WTC11 (cell line): ENCODE measurements around the gene ELMO3. TPM values are rescaled to one million over a fixed set of nuclear protein-coding genes. Genes with fewer than 3 reads are reported as not detected.

Source experiments
- ATAC-seq: fragments of 200-7000 bp; cut with Tn5 transposase; 2 replicates; pipeline ENCODE4 v1.10.0; 2021; ENCODE audit warnings: mild to moderate bottlenecking, moderate library complexity
- CTCF ChIA-PET: fragments of 300-600 bp; sonication (Branson Sonifier 250); formaldehyde crosslinking; loops from one replicate; lab custom pipeline; 2021; ENCODE audit warnings: antibody characterized with exemption; lab: Charles Lee
- POLR2A ChIA-PET: fragments of 350-600 bp; sonication (Branson Sonifier 250); formaldehyde crosslinking; loops from one replicate; lab custom pipeline; 2021; ENCODE audit warnings: antibody characterized with exemption; lab: Charles Lee
- DNase-seq: peaks from one replicate; pipeline ENCODE4 v3.0.0; 2021; ENCODE audit warnings: low spot score
- H3K27ac Mint-ChIP-seq: 2 replicates; pipeline ENCODE4 v1.8.0; 2021; ENCODE audit warnings: mixed read lengths
- H3K27me3 Mint-ChIP-seq: 2 replicates; pipeline ENCODE4 v1.8.0; 2021; ENCODE audit warnings: low read depth, mild to moderate bottlenecking, moderate library complexity, mixed read lengths
- H3K36me3 Mint-ChIP-seq: 2 replicates; pipeline ENCODE4 v1.8.0; 2021; ENCODE audit warnings: mixed read lengths
- H3K4me1 Mint-ChIP-seq: 2 replicates; pipeline ENCODE4 v1.8.0; 2022; ENCODE audit warnings: mixed read lengths
- H3K4me3 Mint-ChIP-seq: 2 replicates; pipeline ENCODE4 v1.8.0; 2021; ENCODE audit warnings: mild to moderate bottlenecking, moderate library complexity, mixed read lengths
- H3K9me3 Mint-ChIP-seq: 2 replicates; pipeline ENCODE4 v1.8.0; 2021; ENCODE audit warnings: mixed read lengths
- ARID4B ChIP-seq: sonication (generic); formaldehyde crosslinking; IDR thresholded peaks from 2 replicates; pipeline ENCODE4 v1.8.0; 2023; ENCODE audit warnings: missing genetic modification reagents, mild to moderate bottlenecking, borderline replicate concordance
- CBFB ChIP-seq: sonication (generic); formaldehyde crosslinking; IDR thresholded peaks from 2 replicates; pipeline ENCODE4 v1.8.1; 2022; ENCODE audit warnings: mild to moderate bottlenecking, low read depth, missing genetic modification reagents
- IRF1 ChIP-seq: sonication (generic); formaldehyde crosslinking; IDR thresholded peaks from 2 replicates; pipeline ENCODE4 v1.8.0; 2023; ENCODE audit warnings: missing genetic modification reagents
- IRF2 ChIP-seq: sonication (generic); formaldehyde crosslinking; IDR thresholded peaks from 2 replicates; pipeline ENCODE4 v1.8.0; 2022; ENCODE audit warnings: low read depth, missing genetic modification reagents, borderline replicate concordance
- MXD4 ChIP-seq: fragments of 250-450 bp; sonication (Bioruptor Pico); IDR thresholded peaks from 2 replicates; pipeline ENCODE4 v1.8.0; 2021; ENCODE audit warnings: mild to moderate bottlenecking, moderate library complexity, borderline replicate concordance
- OVOL2 ChIP-seq: fragments of 250-450 bp; sonication (Bioruptor Pico); IDR thresholded peaks from 2 replicates; pipeline ENCODE4 v1.9.0; 2021; ENCODE audit warnings: mild to moderate bottlenecking, borderline replicate concordance
- PRDM15 ChIP-seq: sonication (generic); formaldehyde crosslinking; IDR thresholded peaks from 2 replicates; pipeline ENCODE4 v1.8.0; 2022; ENCODE audit warnings: missing genetic modification reagents
- TCF7 ChIP-seq: sonication (generic); formaldehyde crosslinking; IDR thresholded peaks from 2 replicates; pipeline ENCODE4 v1.8.0; 2022; ENCODE audit warnings: mild to moderate bottlenecking, low read depth, missing genetic modification reagents, moderate library complexity
- ZMAT4 ChIP-seq: fragments of 250-450 bp; sonication (Bioruptor Pico); IDR thresholded peaks from 2 replicates; pipeline ENCODE4 v1.9.0; 2021; ENCODE audit warnings: mild to moderate bottlenecking
- ZNF219 ChIP-seq: sonication (generic); formaldehyde crosslinking; IDR thresholded peaks from 2 replicates; pipeline ENCODE4 v1.8.0; 2023; ENCODE audit warnings: missing genetic modification reagents, mild to moderate bottlenecking, borderline replicate concordance
- ZNF232 ChIP-seq: sonication (generic); formaldehyde crosslinking; IDR thresholded peaks from 2 replicates; pipeline ENCODE4 v1.8.0; 2022; ENCODE audit warnings: mild to moderate bottlenecking, missing genetic modification reagents
- ZNF396 ChIP-seq: fragments of 250-450 bp; sonication (Bioruptor Pico); IDR thresholded peaks from 2 replicates; pipeline ENCODE4 v1.8.0; 2021; ENCODE audit warnings: mild to moderate bottlenecking, moderate library complexity, borderline replicate concordance
- ZNF423 ChIP-seq: fragments of 250-450 bp; sonication (Bioruptor Pico); IDR thresholded peaks from 2 replicates; pipeline ENCODE4 v2.1.2; 2022; ENCODE audit warnings: mild to moderate bottlenecking, moderate library complexity
- ZNF425 ChIP-seq: fragments of 250-450 bp; sonication (Bioruptor Pico); conservative IDR thresholded peaks from 2 replicates; pipeline ENCODE4 v1.9.0; 2021; ENCODE audit warnings: mild to moderate bottlenecking
- ZNF671 ChIP-seq: fragments of 250-450 bp; sonication (Bioruptor Pico); IDR thresholded peaks from 2 replicates; pipeline ENCODE4 v1.8.0; 2021; ENCODE audit warnings: mild to moderate bottlenecking
- total RNA-seq: library from RNA; stranded (reverse); gene quantifications from 3 replicates; pipeline ENCODE4 v1.2.3, GENCODE V29; 2021
- TF ChIP-seq, protein P1 (sequence below): sonication (generic); formaldehyde crosslinking; conservative IDR thresholded peaks from 2 replicates; pipeline ENCODE4 v1.8.1; 2023; ENCODE audit warnings: mild to moderate bottlenecking, low read depth, missing genetic modification reagents, moderate library complexity
- TF ChIP-seq, protein P2 (sequence below): sonication (generic); formaldehyde crosslinking; IDR thresholded peaks from 2 replicates; pipeline ENCODE4 v1.8.1; 2023; ENCODE audit warnings: mild to moderate bottlenecking, missing genetic modification reagents, moderate library complexity
- TF ChIP-seq, protein P3 (sequence below): sonication (generic); formaldehyde crosslinking; IDR thresholded peaks from 2 replicates; pipeline ENCODE4 v1.8.1; 2022; ENCODE audit warnings: mild to moderate bottlenecking, missing genetic modification reagents, moderate library complexity, borderline replicate concordance

The ELMO3 gene
- total RNA-seq, 1 experiment from 2014 or later, result 13.6 TPM

- no peak for ATAC-seq
- CTCF ChIA-PET, result interaction anchor here (0.7 to 3.9 kb wide), 40 partner anchors 11 to 269 kb away, joined by 3 to 65 read pairs (median 5); partner anchors contain the start of genes B3GNT9, CES3, FBXL8 and FHOD1
- H3K36me3 Mint-ChIP-seq, result peaks cover 35% of the 10 kb centered on the region
Measured at GRCh38 chr16:67197704-67198103, 1.2 kb upstream of the ELMO3 start.

More at GRCh38 chr16:67197704-67198103, 1.2 kb upstream of the ELMO3 start:
- POLR2A ChIA-PET, result interaction anchor here (0.7 kb wide), 2 partner anchors 29 kb away, joined by 3 read pairs; partner anchors contain the start of gene TMEM208
- no peaks in the 10 kb centered on the region for H3K27me3 Mint-ChIP-seq
- H3K9me3 Mint-ChIP-seq, result no peaks in the 10 kb centered on the region
- no peak overlapping the region for H3K4me3 Mint-ChIP-seq
- H3K27ac Mint-ChIP-seq, result no peak overlapping the region
- H3K4me1 Mint-ChIP-seq, result peaks cover 16% of the 10 kb centered on the region
- TF ChIP-seq TCF7 (CRISPR knock-in tag) (no peak), ZNF232 (CRISPR knock-in tag) (no peak), PRDM15 (no peak), ZMAT4 (no peak), CBFB (CRISPR knock-in tag) (no peak), ARID4B (CRISPR knock-in tag) (no peak), OVOL2 (CRISPR knock-in tag) (no peak), IRF1 (CRISPR knock-in tag) (no peak), MXD4 (no peak), ZNF423 (CRISPR knock-in tag) (no peak), ZNF671 (CRISPR knock-in tag) (no peak), ZNF396 (CRISPR knock-in tag) (no peak), ZNF425 (no peak), ZNF219 (CRISPR knock-in tag) (no peak), IRF2 (no peak)
- TF ChIP-seq, protein P1, sequence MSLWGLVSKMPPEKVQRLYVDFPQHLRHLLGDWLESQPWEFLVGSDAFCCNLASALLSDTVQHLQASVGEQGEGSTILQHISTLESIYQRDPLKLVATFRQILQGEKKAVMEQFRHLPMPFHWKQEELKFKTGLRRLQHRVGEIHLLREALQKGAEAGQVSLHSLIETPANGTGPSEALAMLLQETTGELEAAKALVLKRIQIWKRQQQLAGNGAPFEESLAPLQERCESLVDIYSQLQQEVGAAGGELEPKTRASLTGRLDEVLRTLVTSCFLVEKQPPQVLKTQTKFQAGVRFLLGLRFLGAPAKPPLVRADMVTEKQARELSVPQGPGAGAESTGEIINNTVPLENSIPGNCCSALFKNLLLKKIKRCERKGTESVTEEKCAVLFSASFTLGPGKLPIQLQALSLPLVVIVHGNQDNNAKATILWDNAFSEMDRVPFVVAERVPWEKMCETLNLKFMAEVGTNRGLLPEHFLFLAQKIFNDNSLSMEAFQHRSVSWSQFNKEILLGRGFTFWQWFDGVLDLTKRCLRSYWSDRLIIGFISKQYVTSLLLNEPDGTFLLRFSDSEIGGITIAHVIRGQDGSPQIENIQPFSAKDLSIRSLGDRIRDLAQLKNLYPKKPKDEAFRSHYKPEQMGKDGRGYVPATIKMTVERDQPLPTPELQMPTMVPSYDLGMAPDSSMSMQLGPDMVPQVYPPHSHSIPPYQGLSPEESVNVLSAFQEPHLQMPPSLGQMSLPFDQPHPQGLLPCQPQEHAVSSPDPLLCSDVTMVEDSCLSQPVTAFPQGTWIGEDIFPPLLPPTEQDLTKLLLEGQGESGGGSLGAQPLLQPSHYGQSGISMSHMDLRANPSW (CRISPR knock-in tag), result no peak
- TF ChIP-seq, protein P2, sequence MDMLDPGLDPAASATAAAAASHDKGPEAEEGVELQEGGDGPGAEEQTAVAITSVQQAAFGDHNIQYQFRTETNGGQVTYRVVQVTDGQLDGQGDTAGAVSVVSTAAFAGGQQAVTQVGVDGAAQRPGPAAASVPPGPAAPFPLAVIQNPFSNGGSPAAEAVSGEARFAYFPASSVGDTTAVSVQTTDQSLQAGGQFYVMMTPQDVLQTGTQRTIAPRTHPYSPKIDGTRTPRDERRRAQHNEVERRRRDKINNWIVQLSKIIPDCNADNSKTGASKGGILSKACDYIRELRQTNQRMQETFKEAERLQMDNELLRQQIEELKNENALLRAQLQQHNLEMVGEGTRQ (CRISPR knock-in tag), result no peak
- TF ChIP-seq, protein P3, sequence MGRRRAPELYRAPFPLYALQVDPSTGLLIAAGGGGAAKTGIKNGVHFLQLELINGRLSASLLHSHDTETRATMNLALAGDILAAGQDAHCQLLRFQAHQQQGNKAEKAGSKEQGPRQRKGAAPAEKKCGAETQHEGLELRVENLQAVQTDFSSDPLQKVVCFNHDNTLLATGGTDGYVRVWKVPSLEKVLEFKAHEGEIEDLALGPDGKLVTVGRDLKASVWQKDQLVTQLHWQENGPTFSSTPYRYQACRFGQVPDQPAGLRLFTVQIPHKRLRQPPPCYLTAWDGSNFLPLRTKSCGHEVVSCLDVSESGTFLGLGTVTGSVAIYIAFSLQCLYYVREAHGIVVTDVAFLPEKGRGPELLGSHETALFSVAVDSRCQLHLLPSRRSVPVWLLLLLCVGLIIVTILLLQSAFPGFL (CRISPR knock-in tag), result no peak
- TF ChIP-seq, all 79 proteins: peak for 0
- DNase-seq, result no peak
